Endodermal cell (in vitro differentiated cells): ENCODE results near the gene CEP128. TPM values are rescaled to one million over a fixed set of nuclear protein-coding genes. Genes with fewer than 3 reads are reported as not detected.

Experiments used
- DNase-seq: peaks from one replicate; pipeline ENCODE4 v3.0.0-alpha.2; 2017
- H3K27ac ChIP-seq: 2 replicates; pipeline ENCODE4 v1.5.1; 2013; ENCODE audit warnings: mild to moderate bottlenecking, low read depth, low read length, moderate library complexity
- H3K27me3 ChIP-seq: 2 replicates; pipeline ENCODE4 v1.6.1; 2013; ENCODE audit warnings: mild to moderate bottlenecking, low read length, moderate library complexity; ENCODE audit not compliant: insufficient read depth, control insufficient read depth, poor library complexity, severe bottlenecking
- H3K36me3 ChIP-seq: 2 replicates; pipeline ENCODE4 v1.7.0; 2013; ENCODE audit warnings: mild to moderate bottlenecking, low read length, moderate library complexity; ENCODE audit not compliant: control insufficient read depth, insufficient read depth
- H3K4me1 ChIP-seq: one replicate; pipeline ENCODE4 v1.7.0; 2013; ENCODE audit warnings: low read length; ENCODE audit not compliant: control insufficient read depth, insufficient read depth
- H3K4me3 ChIP-seq: 2 replicates; pipeline ENCODE4 v1.5.1; 2013; ENCODE audit warnings: mild to moderate bottlenecking, low read length, moderate library complexity
- H3K9ac ChIP-seq: 2 replicates; pipeline ENCODE4 v1.6.1; 2013; ENCODE audit warnings: mild to moderate bottlenecking, low read length, moderate library complexity; ENCODE audit not compliant: poor library complexity, severe bottlenecking; ENCODE audit errors: extremely low read depth
- H3K9me3 ChIP-seq: 2 replicates; pipeline ENCODE4 v1.6.1; 2013; ENCODE audit warnings: mild to moderate bottlenecking, low read length, moderate library complexity; ENCODE audit not compliant: control insufficient read depth
- H3K27ac Mint-ChIP-seq: 2 replicates; pipeline ENCODE4 v1.8.0; 2020; ENCODE audit warnings: mixed read lengths
- H3K27me3 Mint-ChIP-seq: 2 replicates; pipeline ENCODE4 v1.8.0; 2021; ENCODE audit warnings: mild to moderate bottlenecking, mixed read lengths; ENCODE audit not compliant: insufficient read depth
- H3K36me3 Mint-ChIP-seq: 2 replicates; pipeline ENCODE4 v1.8.0; 2020; ENCODE audit warnings: low read depth, mixed read lengths
- H3K4me1 Mint-ChIP-seq: 2 replicates; pipeline ENCODE4 v1.8.0; 2020; ENCODE audit warnings: mixed read lengths
- H3K4me3 Mint-ChIP-seq: 2 replicates; pipeline ENCODE4 v1.8.0; 2020; ENCODE audit warnings: mild to moderate bottlenecking, moderate library complexity, mixed read lengths
- H3K9me3 Mint-ChIP-seq: 2 replicates; pipeline ENCODE4 v1.8.0; 2020; ENCODE audit warnings: mild to moderate bottlenecking, mixed read lengths
- CTCF ChIP-seq: fragments of 200-600 bp; sonication (generic); conservative IDR thresholded peaks from 2 replicates; pipeline ENCODE4 v1.5.0; 2021; ENCODE audit warnings: antibody characterized with exemption, mild to moderate bottlenecking
- WGBS, 2 experiments: methylation state at CpG; one replicate each; pipeline versions ENCODE4 v1.1.5 to v1.1.7; 2013; ENCODE audit warnings: missing lambda C conversion rate in 2 of 2, mixed read lengths in 1 of 2; ENCODE audit not compliant: insufficient coverage in 1 of 2, insufficient read length in 1 of 2; 5-methylcytosine and 5-hydroxymethylcytosine counted together
- total RNA-seq, 2 donors: library from RNA; stranded (reverse); fragmentation: NEBNext Ultra II Directional in 1 of 2; extraction: Animal tissue kit (Norgen Biotek cat#: 25700) in 1 of 2; gene quantifications; 2 replicates in 1 of 2; 3 replicates in 1 of 2; pipeline ENCODE4 v1.2.1, GENCODE V29; 2021

CEP128 gene
- total RNA-seq, 2 donors from 2014 or later, result 21.6 to 29.0 TPM

DNA sequence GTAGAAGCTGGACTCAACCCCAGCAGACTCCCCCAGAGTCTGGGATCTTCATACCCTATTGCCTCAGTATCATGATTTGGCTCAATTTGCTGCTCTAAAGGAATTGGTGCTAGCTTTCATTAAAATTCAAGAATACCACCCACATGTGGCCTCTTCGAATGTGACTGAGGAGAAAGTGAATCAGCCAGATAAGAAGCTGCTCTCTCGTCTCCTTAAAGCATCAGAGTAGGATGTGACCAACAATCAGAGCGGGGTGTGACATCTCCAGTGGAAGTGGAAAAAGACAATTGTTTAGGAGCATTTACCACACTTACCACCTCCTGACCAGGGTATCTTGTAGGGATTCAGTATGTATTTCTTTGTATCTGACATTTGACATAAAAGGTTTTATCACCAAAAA, 452.0 kb downstream of the CEP128 start:
- Mint-ChIP-seq H3K27me3 (peaks cover 6% of the 10 kb centered on the region), H3K4me3 (no peak overlapping the region), H3K36me3 (no peaks in the 10 kb centered on the region), H3K9me3 (peaks cover 4% of the 10 kb centered on the region), H3K4me1 (peaks cover 6% of the 10 kb centered on the region), H3K27ac (no peak overlapping the region)
- no peaks in the 10 kb centered on the region for H3K9me3 ChIP-seq
- H3K4me3 ChIP-seq, result no peak overlapping the region
- TF ChIP-seq CTCF, result no peak
- no peak overlapping the region for H3K9ac ChIP-seq
- DNase-seq, result no peak
- H3K27ac ChIP-seq, result no peak overlapping the region
- 80 to 84% methylated on average over 1 to 3 of the region's 3 CpGs for WGBS, 2 experiments
- no peaks in the 10 kb centered on the region for H3K27me3 ChIP-seq
- no peaks in the 10 kb centered on the region for H3K4me1 ChIP-seq
- H3K36me3 ChIP-seq, result no peaks in the 10 kb centered on the region

DNA sequence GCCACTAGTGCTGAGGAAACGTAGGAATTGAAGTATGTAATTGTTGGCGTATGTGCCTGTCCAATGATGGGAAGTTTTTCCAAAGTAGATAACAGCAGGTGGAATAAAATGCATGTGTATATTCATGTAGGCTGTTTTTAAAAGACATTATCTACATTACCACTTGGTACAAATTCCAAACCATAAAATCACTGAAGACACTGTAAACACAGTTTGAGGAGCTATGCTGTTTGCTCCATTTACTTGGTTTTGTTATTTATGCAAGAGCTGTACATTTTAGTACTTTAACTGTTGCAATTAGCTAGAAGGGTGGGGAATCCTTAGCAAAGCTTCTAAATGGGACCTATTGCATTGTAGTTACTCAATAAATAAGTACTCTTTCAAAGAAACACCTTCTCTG, 455.8 kb downstream of the CEP128 start:
- no peaks in the 10 kb centered on the region for H3K9me3 ChIP-seq
- H3K27ac ChIP-seq, result no peak overlapping the region
- H3K4me1 Mint-ChIP-seq, result no peaks in the 10 kb centered on the region
- H3K27me3 Mint-ChIP-seq, result peaks cover 25% of the 10 kb centered on the region
- H3K27me3 ChIP-seq, result no peaks in the 10 kb centered on the region
- no peak overlapping the region for H3K9ac ChIP-seq
- H3K9me3 Mint-ChIP-seq, result peaks cover 4% of the 10 kb centered on the region
- no peak for DNase-seq
- no peaks in the 10 kb centered on the region for H3K4me1 ChIP-seq
- no peaks in the 10 kb centered on the region for H3K36me3 ChIP-seq
- no peak for TF ChIP-seq CTCF
- no peak overlapping the region for H3K4me3 ChIP-seq
- whole genome bisulfite sequencing, 2 experiments, result 83 to 94% methylated on average over 1 to 2 of the region's 2 CpGs
- no peaks in the 10 kb centered on the region for H3K36me3 Mint-ChIP-seq
- no peak overlapping the region for H3K4me3 Mint-ChIP-seq
- no peak overlapping the region for H3K27ac Mint-ChIP-seq

DNA sequence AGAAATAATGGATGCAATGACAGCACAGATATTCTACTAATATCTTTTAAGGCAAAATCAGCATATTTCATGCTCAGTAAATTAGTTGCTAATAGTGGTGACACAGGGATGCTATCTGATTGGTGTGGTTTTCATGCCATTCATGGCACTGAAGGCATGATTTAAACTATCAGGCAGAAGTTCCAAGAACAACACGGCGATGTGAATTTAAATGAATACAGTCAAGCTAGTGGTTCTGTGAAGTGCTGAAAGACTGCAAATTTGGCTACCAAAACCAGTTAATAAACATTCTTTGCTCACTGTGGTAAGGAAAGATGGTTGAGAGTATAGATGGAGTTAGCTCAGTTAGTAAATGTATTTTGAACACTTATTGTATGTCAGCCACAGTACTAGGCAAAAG, 458.2 kb downstream of the CEP128 start:
- H3K27me3 Mint-ChIP-seq, result peaks cover 43% of the 10 kb centered on the region
- H3K4me3 Mint-ChIP-seq, result no peak overlapping the region
- H3K27ac Mint-ChIP-seq, result no peak overlapping the region

More for the DNA sequence above, 458.2 kb downstream of the CEP128 start:
- Histone ChIP-seq H3K4me1 (no peaks in the 10 kb centered on the region), H3K36me3 (no peaks in the 10 kb centered on the region), H3K9me3 (no peaks in the 10 kb centered on the region), H3K9ac (no peak overlapping the region), H3K27ac (no peak overlapping the region), H3K27me3 (peaks cover 8% of the 10 kb centered on the region), H3K4me3 (no peak overlapping the region)
- WGBS, 2 experiments, result 97% methylated on average over 2 of the region's 2 CpGs; no CpG with 5 or more reads in 1 of the 2 experiments
- Mint-ChIP-seq H3K4me1 (no peaks in the 10 kb centered on the region), H3K36me3 (no peaks in the 10 kb centered on the region), H3K9me3 (peaks cover 4% of the 10 kb centered on the region)
- TF ChIP-seq CTCF, result no peak
- no peak for DNase-seq
